ENCODE measurements around the gene VGF. TPM values are rescaled to one million over a fixed set of nuclear protein-coding genes. Genes with fewer than 3 reads are reported as not detected.

Gene VGF
- total RNA-seq = not detected

DNA sequence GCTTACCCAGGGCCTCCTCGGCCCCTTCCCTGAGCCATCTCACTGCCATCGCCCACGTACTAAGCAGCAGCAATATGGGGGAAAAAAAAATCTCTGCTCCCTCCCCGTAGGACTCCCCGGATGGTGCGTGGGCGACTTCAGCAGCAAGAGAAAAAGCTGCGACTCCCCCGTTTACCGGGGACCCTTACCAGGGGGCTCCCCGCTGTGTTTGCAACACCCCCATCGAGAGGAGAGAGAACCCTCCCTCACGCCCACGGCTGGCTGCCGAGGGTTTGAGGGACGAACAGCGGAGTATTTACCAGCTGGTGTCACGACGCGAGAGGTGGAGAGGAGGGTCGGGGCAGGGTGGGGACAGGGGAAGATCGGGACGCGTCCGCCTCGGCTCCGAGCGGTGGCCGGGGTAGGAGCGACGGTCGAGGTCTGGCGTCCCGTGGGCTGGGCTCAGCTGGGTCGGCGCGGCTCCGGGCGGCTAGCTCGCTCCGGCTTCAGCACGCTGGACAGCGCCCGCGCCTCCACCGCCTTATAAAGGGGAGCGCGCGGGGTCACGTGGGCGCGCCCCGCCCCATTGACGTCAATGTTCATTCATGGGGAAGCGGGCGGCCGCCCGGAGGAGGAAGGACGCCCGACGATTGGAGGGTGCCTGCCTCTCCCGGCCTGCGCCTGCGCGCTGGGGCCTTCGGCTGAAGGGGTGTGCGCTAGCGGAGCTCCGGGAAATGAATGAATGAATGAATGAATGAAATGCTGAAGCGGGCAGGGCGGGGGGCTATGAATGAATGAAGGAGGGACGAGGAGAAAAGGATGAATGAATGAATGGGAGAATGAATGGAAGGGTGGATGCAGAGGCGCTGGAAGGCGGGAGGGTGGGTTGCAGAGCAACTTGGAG lies at the start of gene VGF:
Gene VGF, minus strand, starts transcription at position 495 of the 883 bp plus-strand sequence. CDS start 726 bp downstream, outside the sequence.
- no peak for TF ChIP-seq POLR2A (IDR thresholded peaks at IDR 0.05)
- TF ChIP-seq, protein P1, sequence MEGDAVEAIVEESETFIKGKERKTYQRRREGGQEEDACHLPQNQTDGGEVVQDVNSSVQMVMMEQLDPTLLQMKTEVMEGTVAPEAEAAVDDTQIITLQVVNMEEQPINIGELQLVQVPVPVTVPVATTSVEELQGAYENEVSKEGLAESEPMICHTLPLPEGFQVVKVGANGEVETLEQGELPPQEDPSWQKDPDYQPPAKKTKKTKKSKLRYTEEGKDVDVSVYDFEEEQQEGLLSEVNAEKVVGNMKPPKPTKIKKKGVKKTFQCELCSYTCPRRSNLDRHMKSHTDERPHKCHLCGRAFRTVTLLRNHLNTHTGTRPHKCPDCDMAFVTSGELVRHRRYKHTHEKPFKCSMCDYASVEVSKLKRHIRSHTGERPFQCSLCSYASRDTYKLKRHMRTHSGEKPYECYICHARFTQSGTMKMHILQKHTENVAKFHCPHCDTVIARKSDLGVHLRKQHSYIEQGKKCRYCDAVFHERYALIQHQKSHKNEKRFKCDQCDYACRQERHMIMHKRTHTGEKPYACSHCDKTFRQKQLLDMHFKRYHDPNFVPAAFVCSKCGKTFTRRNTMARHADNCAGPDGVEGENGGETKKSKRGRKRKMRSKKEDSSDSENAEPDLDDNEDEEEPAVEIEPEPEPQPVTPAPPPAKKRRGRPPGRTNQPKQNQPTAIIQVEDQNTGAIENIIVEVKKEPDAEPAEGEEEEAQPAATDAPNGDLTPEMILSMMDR (IDR thresholded peaks at IDR 0.05) = no peak
- peak; percentile 68 for DNase-seq
- Histone ChIP-seq H3K4me3 (peak within 1 kb of the TSS in 2 of 4 donors; percentile 5 to 60), H3K27me3 (peaks cover 9 to 98% (median 51%) of the 10 kb centered on the region in 4 donors), H3K36me3 (peaks cover 0 to 17% (median 2%) of the 10 kb centered on the region in 3 donors), H3K4me1 (peaks cover 33 to 58% (median 40%) of the 10 kb centered on the region in 3 donors), H3K9me3 (no peaks in the 10 kb centered on the region), H3K27ac (no peak within 1 kb of the TSS)
- intact Hi-C loops (cut with DNase I) = no loop called here
- WGBS, 2 donors = 3 to 8% methylated on average over 26 to 51 of the region's 74 CpGs

DNA sequence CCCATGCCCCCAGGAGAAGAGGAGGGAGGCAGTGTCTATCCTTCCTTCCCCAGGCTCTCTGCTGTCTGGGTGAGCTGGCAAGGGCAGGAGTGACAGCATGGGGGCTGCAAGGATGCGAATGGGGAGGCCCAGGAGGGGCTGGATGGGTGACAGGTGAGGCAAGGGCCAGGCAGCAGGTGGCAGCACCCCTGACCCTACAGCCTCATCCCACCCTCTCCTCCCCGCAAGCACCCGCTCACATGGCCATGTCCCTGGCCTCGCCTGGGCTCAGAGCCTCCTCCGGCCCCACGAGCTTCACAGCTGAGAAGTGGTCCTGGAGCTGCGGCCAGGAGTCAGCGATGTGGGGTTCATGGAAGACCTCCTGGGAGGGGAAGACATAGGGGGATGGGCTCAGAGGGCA lies 46.6 kb upstream of the VGF start:
- WGBS, 2 donors = 97% methylated on average over 6 of the region's 8 CpGs; no CpG with 5 or more reads in 1 of the 2 donors
- peaks cover 8 to 19% (median 11%) of the 10 kb centered on the region in 3 donors for H3K4me1 ChIP-seq
- DNase-seq = no peak
- H3K4me3 ChIP-seq = no peak overlapping the region
- TF ChIP-seq, protein P1 (IDR thresholded peaks at IDR 0.05) = no peak
- no peak for TF ChIP-seq POLR2A (IDR thresholded peaks at IDR 0.05)
- no peak overlapping the region for H3K27ac ChIP-seq
- intact Hi-C loops (cut with DNase I) = no loop called here
- H3K36me3 ChIP-seq = peaks cover 0 to 85% (median 9%) of the 10 kb centered on the region in 3 donors
- H3K9me3 ChIP-seq = no peaks in the 10 kb centered on the region
- H3K27me3 ChIP-seq = no peaks in the 10 kb centered on the region

DNA sequence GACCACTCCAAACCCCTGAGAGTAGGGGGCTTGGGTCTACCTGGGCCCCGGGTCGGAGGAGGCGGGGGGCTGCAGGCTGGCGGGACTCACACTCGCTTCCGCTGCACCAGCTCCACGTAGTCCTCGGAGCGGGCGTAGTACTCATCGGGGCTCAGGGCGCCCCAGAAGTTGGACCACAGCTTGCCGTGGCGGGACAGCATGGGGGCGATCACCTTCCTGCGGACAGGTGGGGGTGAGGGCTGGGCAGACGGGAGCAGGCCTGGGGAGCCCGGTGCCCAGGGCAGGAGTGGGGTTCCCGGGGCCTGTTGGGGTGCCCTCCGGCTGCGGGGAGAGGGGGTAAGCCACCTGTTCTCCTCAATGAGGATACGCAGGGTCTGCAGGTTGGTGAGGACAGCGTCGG lies 46.1 kb upstream of the VGF start:
- intact Hi-C loops (cut with DNase I) = no loop called here
- peaks cover 0 to 89% (median 9%) of the 10 kb centered on the region in 3 donors for H3K36me3 ChIP-seq
- no peak for DNase-seq
- no peaks in the 10 kb centered on the region for H3K9me3 ChIP-seq
- H3K27me3 ChIP-seq = no peaks in the 10 kb centered on the region
- TF ChIP-seq POLR2A (IDR thresholded peaks at IDR 0.05) = no peak
- TF ChIP-seq, protein P1 (IDR thresholded peaks at IDR 0.05) = no peak
- no peak overlapping the region for H3K4me3 ChIP-seq
- no peak overlapping the region for H3K27ac ChIP-seq
- WGBS, 2 donors = 96% methylated on average over 5 of the region's 24 CpGs; no CpG with 5 or more reads in 1 of the 2 donors
- H3K4me1 ChIP-seq = peaks cover 6 to 14% (median 8%) of the 10 kb centered on the region in 3 donors

DNA sequence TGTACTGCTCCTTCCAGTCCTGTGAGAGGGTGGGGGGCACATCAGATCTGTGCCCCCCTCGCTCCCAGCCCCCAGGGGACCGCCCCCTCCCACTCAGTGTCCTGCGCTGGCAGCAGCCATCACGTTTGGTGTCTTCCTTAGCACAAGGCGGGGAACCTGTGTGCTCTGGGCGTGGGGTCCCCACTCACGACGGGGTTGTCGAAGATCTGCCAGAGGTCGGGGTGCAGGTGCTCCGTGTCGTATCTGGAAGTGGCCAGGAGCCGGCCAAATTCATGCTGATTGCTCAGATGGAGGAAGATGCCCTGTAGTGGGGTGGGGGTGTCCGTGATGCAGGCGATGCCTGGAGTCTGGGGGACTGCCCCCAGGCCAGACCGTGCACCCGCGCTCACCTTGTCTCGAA lies 44.8 kb upstream of the VGF start:
- peaks cover 0 to 87% (median 9%) of the 10 kb centered on the region in 3 donors for H3K36me3 ChIP-seq
- no peak for DNase-seq
- WGBS, 2 donors = 95% methylated on average over 4 of the region's 19 CpGs; no CpG with 5 or more reads in 1 of the 2 donors
- intact Hi-C loops (cut with DNase I) = no loop called here
- no peaks in the 10 kb centered on the region for H3K27me3 ChIP-seq
- TF ChIP-seq POLR2A (IDR thresholded peaks at IDR 0.05) = no peak
- TF ChIP-seq, protein P1 (IDR thresholded peaks at IDR 0.05) = no peak
- H3K27ac ChIP-seq = no peak overlapping the region
- peaks cover 0 to under 1% (median 0%) of the 10 kb centered on the region in 3 donors for H3K4me1 ChIP-seq
- H3K4me3 ChIP-seq = no peak overlapping the region
- no peaks in the 10 kb centered on the region for H3K9me3 ChIP-seq

DNA sequence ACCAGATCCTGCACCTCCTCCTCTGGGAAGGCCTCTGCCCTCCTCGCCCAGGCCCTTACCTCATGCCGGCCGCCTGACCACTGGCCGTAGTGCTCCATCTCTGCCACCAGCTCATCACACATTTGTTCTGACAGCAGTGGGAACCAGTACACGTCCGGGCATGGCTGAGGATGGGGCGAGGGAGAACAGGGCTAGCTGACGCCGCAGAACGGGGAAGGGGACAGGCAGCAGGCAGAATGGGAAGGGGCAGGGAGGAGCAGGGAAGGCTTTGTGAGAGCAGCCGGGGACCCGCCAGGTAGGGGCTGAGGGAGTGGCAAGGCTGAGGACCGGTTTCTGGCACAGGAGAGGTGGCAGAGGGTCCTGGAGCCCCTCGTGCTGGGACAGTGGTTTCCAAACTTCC lies 43.4 kb upstream of the VGF start:
- intact Hi-C loops (cut with DNase I) = no loop called here
- H3K27me3 ChIP-seq = peaks cover 0 to 9% (median 0%) of the 10 kb centered on the region in 4 donors
- no peaks in the 10 kb centered on the region for H3K4me1 ChIP-seq
- no peaks in the 10 kb centered on the region for H3K9me3 ChIP-seq
- H3K36me3 ChIP-seq = peaks cover 0 to 75% (median 9%) of the 10 kb centered on the region in 3 donors
- no peak overlapping the region for H3K27ac ChIP-seq
- no peak overlapping the region for H3K4me3 ChIP-seq
- WGBS, 2 donors = 87% methylated on average over 8 to 9 of the region's 14 CpGs
- no peak for DNase-seq
- no peak for TF ChIP-seq POLR2A (IDR thresholded peaks at IDR 0.05)
- TF ChIP-seq, protein P1 (IDR thresholded peaks at IDR 0.05) = no peak
